Panc1 (cell line): ENCODE measurements around the gene WDR7.

Experiments
- CTCF ChIP-seq: fragments of 450-650 bp; IDR thresholded peaks from 2 replicates; pipeline ENCODE4 v1.5.1; 2017; ENCODE audit warnings: mild to moderate bottlenecking
- POLR2AphosphoS5 ChIP-seq: IDR thresholded peaks from 2 replicates; pipeline ENCODE4 v1.6.1; 2012; ENCODE audit warnings: mild to moderate bottlenecking, low read depth, low read length, moderate library complexity
- REST ChIP-seq, 2 experiments: IDR thresholded peaks; 2 replicates each; pipeline ENCODE4 v1.6.1; 2011 to 2012; ENCODE audit warnings: low read depth in 2 of 2, control low read depth in 1 of 2, low read length in 1 of 2, mild to moderate bottlenecking in 1 of 2, moderate library complexity in 1 of 2; ENCODE audit not compliant: insufficient read depth in 1 of 2
- SIN3A ChIP-seq: IDR thresholded peaks from 2 replicates; pipeline ENCODE4 v1.6.1; 2012; ENCODE audit warnings: low read depth, mild to moderate bottlenecking, low read length, moderate library complexity, borderline replicate concordance; ENCODE audit not compliant: insufficient read depth

GRCh38 chr18:56891870-56892269 is 240.7 kb downstream of the WDR7 start:
- TF ChIP-seq CTCF (no peak), SIN3A (no peak), POLR2AphosphoS5 (no peak), REST (IDR thresholded peaks at IDR 0.05; ENCODE audit: insufficient read depth in 1 of 2, low read depth in 2 of 2, low read length in 1 of 2) (no peak)
